IPS DF 4.7 (cell line): Measurements from ENCODE around the gene KRT34.
"Not testable (repeated sequence)": the region's sequence is repeated elsewhere in the genome, so short reads cannot be mapped to it uniquely, and the experiment has no call there.

Experiments
- DNase-seq: peaks from one replicate; pipeline ENCODE4 v3.0.0-alpha.2; 2013; ENCODE audit warnings: low spot score; ENCODE audit errors: extremely low read depth

KRT34 gene

GRCh38 chr17:41381943-41382342, at the start of gene KRT34:
Gene KRT34, minus strand, starts transcription at chr17:41382306. Its CDS starts 60 bp downstream, at chr17:41382246.
- not testable (repeated sequence) for DNase-seq

DNA sequence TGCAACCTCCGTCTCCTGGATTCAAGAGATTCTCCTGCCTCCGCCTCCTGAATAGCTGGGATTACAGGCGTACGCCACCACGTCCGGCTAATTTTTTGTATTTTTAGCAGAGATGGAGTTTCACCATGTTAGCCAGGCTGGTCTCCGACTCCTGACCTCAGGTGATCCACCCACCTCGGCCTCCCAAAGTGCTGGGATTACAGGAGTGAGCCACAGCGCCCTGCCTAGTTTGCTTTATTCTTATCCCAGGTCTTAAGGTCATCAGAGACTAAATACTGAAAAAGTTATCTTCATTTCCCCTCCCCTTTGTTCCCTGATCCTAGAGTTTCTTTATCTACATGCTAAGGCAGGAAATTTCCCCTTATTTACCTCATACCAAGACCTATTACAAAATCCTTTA, 48.3 kb upstream of the KRT34 start:
- DNase-seq: not testable (repeated sequence)

DNA sequence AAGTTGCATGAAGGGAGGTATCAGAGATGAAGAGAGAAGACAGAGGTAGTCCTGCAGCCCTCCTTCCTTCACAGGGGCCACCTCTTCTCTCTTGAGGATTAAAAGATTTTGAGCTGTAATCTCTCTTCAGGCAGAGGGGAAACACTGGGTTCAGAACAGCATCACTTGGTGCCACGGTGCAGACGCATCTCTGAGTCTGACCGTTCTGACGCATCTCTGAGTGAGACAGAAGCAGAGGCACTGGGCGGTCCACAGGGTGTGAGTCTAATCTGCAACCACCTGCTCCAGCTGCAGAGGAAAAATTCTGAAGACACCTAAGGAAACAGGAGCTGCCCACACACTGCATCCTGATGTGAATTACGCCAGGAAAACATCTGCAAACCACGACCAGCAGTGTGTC, 47.6 kb upstream of the KRT34 start:
- DNase-seq: no peak

DNA sequence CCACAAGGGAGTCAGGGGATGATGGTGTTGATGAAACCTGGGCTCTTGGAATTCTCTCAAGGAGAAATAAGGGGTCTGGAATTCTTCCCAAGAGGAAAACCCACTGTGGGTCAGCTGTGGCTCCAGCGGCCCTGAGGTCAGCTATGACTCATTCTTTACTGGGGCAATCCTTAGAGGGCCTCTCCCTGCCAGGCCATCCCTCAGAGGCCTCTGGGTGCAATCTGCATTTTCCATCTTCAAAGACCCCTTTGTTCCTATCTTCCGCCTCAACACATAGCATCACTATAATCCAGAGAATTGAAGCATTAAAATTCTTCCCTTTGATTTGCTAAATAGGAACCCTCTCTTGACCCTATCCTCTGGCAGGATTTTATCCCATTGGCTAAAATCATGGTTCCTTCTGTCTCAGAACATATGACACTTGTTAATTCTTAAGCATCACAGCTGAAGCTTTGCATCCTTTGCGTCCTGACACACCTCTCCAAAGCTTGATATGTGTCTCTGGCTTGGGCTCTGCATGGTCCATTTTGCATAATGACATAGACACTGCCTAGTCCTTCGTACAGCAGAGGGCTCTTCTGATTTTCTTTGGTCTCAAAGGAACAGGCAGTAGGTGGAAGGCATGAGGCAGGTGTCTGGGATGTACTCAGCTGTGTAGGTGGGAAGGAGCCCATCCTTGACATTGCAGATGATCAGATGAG, 46.6 kb upstream of the KRT34 start:
- DNase-seq: no peak

DNA sequence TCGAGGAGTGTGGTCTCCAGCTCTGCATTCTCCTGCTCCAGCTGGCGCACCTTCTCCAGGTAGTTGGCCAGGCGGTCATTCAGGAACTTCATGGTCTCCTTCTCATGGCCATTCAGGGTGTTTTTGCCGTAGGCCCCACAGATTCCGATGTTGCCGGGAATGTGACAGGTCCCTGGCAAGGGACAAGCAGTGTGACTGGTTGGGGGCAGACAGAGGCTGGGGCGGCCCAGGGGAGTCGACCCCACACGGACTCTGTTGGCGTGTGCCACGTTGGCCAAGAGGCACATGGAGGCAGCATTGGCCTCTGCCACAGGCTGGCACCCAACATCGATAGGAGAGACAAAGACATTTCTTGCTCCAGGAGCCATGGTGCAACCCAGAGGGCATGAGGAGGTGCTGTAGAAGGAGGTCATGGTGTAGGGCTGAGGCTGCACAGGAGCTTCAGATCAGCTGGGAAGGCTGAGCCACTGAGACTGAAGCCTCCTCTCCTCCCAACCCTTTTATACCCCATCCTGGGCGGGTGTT, 42.1 kb upstream of the KRT34 start, which contains the start of gene KRT37:
TSS of gene KRT37 (minus strand) at position 475 of the 525 bp plus-strand sequence. CDS start at position 413, 62 bp downstream.
- no peak for DNase-seq

DNA sequence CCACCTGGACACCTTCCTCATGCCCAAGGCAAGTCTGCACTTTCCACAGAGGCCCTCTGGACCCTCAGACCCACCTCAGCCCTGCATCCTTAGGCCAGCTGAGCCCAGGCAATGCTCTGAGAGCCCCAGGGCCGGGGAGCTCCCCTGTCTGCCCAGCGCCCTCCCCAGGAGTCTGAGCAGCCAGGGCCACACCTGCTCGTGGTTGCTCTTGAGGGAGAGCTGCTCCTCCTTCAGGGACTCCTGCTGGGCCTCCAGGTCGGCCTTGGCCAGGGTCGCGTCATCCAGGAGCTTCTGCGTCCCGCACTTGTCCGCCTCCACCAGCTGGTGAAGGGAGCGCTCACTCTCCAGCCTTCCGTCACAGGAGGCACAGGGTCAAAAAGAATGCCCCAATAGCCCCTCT, 40.5 kb upstream of the KRT34 start:
- not testable (repeated sequence) for DNase-seq

DNA sequence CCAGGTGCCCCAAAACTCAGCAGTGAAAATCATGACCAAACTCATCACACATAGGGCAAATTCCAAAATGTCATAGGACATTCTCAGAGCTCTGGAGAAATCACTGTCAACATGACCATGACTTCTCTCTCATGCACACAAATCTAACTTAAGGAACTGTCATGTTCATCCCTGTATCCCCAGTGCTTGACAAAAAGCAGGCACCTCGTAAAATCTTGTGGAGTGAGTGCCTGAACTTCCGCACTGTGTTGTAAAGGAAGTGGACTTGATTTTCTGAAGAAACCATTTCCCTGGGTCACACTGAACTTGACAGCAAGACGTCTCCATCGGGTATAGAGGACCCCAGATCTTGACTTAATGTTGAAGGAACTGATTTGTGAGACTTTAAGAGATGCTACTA, 39.5 kb upstream of the KRT34 start:
- no peak for DNase-seq

DNA sequence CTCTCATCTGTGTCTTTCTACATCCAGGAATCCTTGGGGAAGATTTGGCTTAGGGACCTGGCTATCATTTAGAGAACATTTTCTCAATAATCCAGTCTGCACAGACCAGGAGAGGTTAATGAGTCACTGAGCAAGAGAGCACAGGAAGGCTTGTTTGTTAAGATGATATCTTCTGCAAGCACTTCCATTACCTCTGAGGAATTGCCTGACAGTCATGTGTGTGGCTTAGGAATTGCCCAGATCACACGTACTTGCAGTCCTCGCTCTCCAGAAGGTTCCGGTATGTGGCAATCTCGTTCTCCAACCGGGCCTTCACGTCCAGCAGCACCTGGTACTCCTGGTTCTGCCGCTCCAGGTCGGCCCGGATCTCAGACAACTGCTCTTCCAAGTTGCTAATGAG, 39.0 kb upstream of the KRT34 start:
- DNase-seq: no peak

- no peak for DNase-seq
Measured at GRCh38 chr17:41420134-41420533, 38.0 kb upstream of the KRT34 start.

GRCh38 chr17:41419716-41420115, 37.6 kb upstream of the KRT34 start:
- DNase-seq: no peak

DNA sequence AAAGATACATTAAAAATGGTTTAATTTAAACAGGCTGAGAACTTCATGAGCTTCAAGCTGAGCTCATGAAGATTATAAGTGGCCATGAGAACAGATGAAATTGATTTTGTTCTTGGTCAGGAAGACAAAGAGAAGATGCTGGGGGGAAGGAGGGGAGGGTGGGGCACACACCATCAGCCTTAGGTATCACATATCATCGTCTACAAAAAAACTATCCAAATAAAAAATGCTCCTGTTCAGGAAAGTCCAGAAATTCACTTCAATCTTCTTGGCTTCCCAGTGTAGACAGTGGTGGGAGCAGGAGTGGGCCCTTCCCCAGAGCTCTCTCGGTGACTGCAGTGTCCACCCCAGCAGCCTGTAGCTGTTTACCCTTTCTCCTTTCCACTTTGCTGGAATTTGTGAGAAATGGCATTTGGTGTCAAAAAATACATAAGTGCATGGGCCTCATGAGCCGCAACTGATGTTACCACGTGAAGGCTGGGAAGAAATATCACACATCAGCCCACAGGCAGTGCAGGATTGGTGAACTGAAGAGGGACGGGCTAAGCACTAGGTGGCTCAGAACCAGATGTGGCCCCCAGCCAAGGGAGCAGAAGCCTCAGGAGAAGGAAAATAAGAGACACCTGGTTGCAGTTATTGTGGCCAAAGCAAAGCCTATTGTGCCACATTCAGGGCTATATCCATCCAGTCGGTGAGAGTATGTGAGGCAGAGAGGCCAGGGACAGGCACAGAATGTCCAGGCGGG, 36.2 kb upstream of the KRT34 start:
- DNase-seq: no peak

- DNase-seq: peak; percentile 22
Measured at GRCh38 chr17:41417576-41418015, 35.5 kb upstream of the KRT34 start.

GRCh38 chr17:41417127-41417526, 35.0 kb upstream of the KRT34 start:
- DNase-seq: no peak

- DNase-seq: no peak
Measured at GRCh38 chr17:41416479-41416878, 34.4 kb upstream of the KRT34 start.

DNA sequence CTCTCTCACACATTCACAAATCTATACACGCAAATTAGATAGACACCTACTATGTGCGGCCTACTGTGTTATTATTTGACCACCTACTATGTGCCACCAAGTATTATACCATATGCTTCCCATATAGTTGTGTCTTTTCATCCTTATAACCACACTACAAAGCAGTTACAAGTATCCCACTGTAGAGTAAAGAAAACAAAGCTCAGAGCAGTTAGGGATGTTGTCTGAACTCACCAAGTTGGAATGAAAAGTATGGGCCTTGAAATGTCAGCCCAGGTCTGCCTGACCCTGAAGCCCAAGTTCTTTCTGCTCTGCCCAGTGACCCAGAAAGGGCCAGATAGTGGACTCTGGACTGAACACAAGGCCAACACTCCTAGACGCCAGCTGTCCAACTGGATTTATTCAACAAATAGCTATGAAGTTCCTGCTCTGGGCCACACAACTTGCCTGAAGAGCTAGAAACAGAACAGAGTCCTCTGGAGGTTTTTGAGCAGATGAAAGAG, 33.8 kb upstream of the KRT34 start:
- no peak for DNase-seq

- DNase-seq: no peak
Measured at GRCh38 chr17:41415411-41415810, 33.3 kb upstream of the KRT34 start.

DNA sequence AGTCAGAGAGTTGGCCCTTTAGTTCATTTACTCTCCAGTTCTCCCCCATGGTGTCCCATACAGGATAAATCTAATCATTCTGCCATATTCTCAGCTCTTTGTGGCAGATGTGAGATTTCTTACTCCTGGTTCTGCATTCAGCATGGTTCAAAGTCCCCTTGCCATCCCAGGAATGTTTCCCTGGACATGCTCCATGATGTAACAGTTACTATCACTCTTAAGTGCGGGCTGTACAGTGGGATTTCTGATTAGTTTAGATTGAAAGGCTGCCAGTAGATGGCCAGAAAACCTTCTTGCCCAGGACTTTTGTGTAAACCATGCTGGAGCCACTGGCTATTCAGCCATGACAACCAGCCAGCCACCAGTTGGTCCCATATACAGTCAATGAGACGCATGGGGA, 31.9 kb upstream of the KRT34 start:
- no peak for DNase-seq

GRCh38 chr17:41413353-41413957, 31.3 kb upstream of the KRT34 start:
- DNase-seq: no peak

DNA sequence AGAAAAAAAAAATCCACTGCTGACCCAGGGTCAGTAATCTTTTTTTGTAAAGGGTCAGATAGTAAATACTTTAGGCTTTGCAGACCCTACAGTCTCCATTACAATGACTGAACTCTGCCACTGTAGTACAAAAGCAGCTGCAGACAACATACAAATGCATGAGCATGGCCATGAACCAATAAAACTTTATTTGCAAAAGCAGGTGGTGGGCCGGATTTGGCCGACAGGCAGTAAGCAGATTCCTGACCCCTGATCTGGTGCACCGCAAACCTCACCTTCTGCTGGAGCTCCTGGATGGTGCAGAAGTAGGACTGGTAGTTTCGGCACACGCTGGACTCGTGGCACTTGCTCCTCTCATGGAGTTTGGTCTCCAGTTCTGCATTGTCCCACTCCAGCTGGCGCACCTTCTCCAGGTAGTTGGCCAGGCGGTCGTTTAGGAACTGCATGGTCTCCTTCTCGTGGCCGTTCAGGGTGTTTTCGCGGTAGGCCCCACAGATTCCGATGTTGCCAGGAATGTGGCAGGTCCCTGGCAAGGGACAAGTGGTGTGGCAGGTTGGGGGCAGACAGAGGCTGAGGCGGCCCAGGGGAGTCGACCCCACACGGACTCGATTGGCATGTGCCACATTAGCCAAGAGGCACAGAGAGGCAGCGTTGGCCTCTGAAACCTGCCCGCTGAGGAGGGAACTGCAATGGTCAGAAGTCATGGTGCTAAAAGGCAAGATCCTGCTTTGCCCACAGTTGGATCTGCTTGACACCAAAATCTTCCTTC, 29.1 kb upstream of the KRT34 start:
- no peak for DNase-seq

DNA sequence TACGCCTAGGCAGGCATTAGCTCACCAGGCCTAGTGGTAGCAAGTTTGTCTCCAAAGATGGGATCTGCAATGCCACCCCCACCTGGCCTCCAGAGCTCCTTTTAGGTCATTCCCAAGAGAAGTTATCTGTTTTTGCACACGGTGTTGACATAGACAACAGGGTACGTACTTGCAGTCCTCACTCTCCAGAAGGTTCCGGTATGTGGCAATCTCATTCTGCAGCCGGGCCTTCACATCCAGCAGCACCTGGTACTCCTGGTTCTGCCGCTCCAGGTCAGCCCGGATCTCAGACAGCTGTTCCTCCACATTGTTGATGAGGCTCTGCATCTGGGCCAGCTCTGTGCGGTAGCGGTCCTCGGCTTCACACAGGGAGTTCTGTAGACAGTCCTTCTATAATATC, 25.1 kb upstream of the KRT34 start:
- no peak for DNase-seq

DNA sequence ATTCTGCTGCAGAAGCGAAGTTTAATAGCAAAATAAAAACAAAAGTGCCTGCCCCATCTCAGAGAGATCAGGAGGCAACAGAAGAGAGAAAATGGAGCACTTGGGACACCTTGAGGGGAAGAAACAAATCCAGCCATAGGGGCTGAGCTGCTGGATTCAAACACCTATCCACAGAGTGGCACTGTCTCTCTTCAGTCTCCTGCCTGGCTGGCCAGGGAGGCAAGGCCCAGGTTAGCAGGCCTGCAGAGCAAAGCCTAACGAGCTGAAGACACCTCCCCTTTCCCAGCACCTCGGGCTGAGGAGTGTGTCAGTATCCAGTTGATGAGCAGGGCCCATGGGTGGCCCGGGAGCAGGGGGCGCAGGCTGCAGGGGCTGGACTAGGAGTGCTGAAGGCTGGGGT, 24.1 kb upstream of the KRT34 start:
- no peak for DNase-seq
